Measurements from ENCODE around the gene ZNF883.

- TF ChIP-seq TAF1 (IDR thresholded peaks at IDR 0.05; ENCODE audit: borderline replicate concordance, low read depth, low read length) (no peak), POLR2A (IDR thresholded peaks at IDR 0.05; ENCODE audit: low read depth, low read length) (no peak)
Measured at GRCh38 chr9:112945620-112946208, 66.3 kb downstream of the ZNF883 start.

Measured in GM12892 (cell line).